H1 (cell line): ENCODE data around the gene SNORC.

Experiments used
- POLR2AphosphoS5 ChIP-seq: IDR thresholded peaks from 2 replicates; pipeline ENCODE4 v1.6.1; 2011; ENCODE audit warnings: low read depth, low read length
- YY1 ChIP-seq: IDR thresholded peaks from 2 replicates; pipeline ENCODE4 v1.6.1; 2011; ENCODE audit warnings: low read depth, mild to moderate bottlenecking, low read length
- TF ChIP-seq, protein P1 (sequence below), 3 experiments: IDR thresholded peaks; 1 replicate in 2 of 3; 2 replicates in 1 of 3; pipeline versions ENCODE4 v1.5.1 to v1.6.1; 2011; ENCODE audit warnings: low read length in 3 of 3, mild to moderate bottlenecking in 3 of 3, inconsistent platforms in 2 of 3, low read depth in 1 of 3, moderate library complexity in 1 of 3; ENCODE audit not compliant: insufficient read depth in 1 of 3; ENCODE audit errors: control extremely low read depth in 1 of 3

DNA sequence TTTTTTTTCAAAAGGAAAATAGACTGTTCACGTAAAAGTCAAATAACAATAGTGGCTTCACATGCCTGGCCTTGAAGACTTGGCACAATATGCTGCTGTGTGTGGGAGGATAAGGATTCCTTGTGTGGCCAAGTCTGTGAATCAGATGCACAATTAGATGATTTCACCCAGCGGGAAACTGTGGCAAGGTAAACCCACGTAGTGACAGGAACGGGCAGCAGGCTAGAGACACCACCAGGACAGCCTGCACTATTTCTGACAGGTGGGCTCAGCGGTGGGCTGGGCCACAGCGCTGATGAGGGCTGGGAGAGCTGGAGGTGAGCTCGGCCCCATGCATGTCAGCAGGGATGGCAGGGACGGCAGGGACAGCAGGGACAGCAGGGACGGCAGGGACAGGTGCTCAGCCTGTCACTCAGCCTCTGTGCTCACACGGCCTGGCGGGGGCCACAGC lies 21.6 kb downstream of the SNORC start:
- TF ChIP-seq POLR2AphosphoS5 (no peak), YY1 (no peak)
- TF ChIP-seq, protein P1, sequence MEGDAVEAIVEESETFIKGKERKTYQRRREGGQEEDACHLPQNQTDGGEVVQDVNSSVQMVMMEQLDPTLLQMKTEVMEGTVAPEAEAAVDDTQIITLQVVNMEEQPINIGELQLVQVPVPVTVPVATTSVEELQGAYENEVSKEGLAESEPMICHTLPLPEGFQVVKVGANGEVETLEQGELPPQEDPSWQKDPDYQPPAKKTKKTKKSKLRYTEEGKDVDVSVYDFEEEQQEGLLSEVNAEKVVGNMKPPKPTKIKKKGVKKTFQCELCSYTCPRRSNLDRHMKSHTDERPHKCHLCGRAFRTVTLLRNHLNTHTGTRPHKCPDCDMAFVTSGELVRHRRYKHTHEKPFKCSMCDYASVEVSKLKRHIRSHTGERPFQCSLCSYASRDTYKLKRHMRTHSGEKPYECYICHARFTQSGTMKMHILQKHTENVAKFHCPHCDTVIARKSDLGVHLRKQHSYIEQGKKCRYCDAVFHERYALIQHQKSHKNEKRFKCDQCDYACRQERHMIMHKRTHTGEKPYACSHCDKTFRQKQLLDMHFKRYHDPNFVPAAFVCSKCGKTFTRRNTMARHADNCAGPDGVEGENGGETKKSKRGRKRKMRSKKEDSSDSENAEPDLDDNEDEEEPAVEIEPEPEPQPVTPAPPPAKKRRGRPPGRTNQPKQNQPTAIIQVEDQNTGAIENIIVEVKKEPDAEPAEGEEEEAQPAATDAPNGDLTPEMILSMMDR (IDR thresholded peaks at IDR 0.05; ENCODE audit: control extremely low read depth in 1 of 3, insufficient read depth in 1 of 3, low read depth in 1 of 3, low read length in 3 of 3) = no peak
